ENCODE results near the gene POTEF.
"Not testable (repeated sequence)": the region's sequence is repeated elsewhere in the genome, so short reads cannot be mapped to it uniquely, and the experiment has no call there.

Gene POTEF

DNA sequence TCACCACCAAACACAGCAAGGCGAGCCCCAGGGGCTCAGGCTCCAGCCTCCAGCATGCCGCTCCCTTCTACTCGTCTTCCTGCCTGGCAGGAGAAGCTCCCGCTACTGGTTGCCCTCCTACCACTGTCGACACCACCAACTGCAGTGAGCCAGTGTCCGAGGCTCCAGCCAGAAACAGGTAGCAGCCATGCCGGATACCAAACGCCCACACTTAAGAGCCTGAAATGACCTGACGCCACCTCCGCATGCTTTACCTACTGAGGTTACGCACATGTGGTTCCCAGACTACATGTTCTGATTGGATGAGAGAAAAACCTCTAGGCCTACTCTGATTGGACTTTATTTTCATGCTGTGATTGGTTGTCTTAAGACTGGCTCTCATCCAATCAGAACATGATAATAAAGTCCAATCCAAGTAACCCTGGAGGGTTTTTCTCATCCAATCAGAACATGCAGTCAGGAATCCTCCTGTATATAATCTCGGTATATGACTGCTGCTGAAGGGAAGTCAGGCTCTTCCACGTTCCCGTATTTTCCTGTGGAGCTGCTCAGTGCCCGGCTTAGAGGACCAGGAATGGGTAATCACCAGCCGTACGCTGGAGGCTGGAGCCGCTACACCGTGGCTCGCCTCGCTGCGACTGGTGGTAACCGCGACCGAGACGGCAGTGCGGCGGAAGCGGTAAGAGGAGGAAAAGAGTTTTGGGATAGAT is at the start of gene POTEF:
TSS of gene POTEF (minus strand) at position 103 of the 710 bp plus-strand sequence. CDS start 8,707 bp downstream, outside the sequence.
- DNase-seq: not testable (repeated sequence)

- DNase-seq: not testable (repeated sequence)
Measured at GRCh38 chr2:130174866-130175265, 45.8 kb upstream of the POTEF start.

GRCh38 chr2:130169896-130170295 is 40.9 kb upstream of the POTEF start:
- DNase-seq: no peak

DNA sequence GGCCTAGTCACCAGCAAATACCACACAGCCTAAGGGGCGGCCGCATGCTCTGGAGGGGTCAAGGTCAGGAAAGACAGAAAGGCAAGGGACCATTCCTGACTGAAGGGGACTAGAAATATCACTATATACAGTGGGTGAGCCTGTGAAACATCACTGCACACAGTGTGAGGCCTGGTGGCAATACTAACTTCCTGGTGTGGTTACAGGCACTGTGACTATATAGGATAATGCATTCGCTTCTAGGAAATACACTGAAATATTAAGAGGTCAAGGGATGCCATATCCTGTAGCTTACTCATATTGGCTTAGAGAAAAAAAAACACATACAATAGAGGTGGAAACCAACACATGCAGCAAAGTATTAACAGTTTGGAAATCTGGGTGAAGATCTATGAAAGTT is 40.1 kb upstream of the POTEF start:
- not testable (repeated sequence) for DNase-seq

DNA sequence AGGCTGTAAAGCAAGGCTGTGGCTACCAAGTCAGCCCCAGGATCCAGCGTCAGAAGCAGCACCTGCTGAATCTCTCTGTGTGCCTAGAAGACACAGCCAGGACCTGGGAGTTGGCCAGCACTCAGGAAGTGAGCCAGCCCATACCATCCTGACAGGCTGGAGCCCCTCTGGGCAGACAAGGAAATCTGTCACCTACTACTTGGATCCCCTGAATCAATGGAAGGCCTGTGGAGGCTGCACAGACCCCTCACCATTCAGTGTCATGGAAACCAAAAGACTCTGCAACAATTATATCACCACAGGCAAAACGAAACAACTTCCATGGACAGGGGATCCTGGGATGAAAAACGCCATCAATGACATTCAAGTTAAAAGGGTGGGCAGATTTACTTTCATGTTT is 37.6 kb upstream of the POTEF start:
- not testable (repeated sequence) for DNase-seq

DNA sequence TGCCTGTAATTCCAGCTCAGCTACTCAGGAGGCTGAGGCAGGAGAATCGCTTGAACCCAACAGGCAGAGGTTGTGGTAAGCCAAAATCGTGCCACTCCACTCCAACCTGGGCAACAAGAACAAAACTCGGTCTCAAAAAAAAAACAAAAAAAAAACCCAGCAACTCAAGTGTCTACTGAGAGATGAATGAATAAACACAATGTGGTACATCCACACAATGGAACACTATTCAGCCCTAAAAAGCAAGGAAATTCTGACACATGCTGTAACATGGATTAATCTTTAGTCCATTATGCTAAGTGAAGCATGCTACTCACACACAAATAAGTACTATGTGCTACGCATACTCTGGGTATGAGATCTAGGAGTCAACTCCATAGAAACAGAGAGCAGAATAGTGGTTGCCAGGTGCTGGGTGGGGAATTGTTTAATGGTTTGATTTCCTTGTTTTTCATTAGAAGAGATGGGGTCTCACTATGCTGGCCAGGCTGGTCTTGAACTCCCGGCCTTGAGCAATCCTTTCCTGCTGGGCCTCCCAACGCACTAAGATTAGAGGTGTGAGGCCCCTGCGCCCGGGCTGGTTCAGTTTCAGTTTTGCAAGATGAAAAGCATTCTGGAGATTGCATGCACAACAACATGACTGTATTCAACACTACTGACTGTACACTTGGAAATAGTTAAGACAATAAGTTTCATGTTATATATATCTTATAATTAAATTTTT is 36.4 kb upstream of the POTEF start:
- no peak for DNase-seq

- no peak for DNase-seq
Measured at GRCh38 chr2:130162968-130163367, 33.9 kb upstream of the POTEF start.

GRCh38 chr2:130162486-130162885 is 33.5 kb upstream of the POTEF start:
- DNase-seq: not testable (repeated sequence)

- not testable (repeated sequence) for DNase-seq
Measured at GRCh38 chr2:130160838-130161705, 32.0 kb upstream of the POTEF start.

DNA sequence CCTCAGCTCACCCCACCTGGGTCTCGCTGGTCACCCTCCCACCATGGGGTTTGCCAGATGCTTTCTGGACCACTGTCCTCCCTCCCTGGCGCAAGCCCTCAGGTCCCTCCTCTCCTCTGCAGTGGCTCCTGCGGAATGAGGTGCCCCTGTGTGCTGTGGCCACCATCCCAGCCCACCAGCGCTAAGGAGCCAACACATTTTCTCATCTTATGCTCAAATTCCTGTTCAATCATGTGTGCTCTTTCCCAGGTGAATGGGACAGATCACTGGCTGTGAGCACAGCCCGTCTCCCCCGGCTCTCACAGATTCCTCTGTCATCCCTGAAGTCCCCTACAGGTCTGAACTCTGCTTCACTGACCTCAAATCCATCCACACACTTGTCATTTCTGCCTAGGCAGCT is 31.1 kb upstream of the POTEF start:
- DNase-seq: no peak

GRCh38 chr2:130159376-130159775 is 30.4 kb upstream of the POTEF start:
- not testable (repeated sequence) for DNase-seq

- no peak for DNase-seq
Measured at GRCh38 chr2:130158631-130159030, 29.6 kb upstream of the POTEF start.

DNA sequence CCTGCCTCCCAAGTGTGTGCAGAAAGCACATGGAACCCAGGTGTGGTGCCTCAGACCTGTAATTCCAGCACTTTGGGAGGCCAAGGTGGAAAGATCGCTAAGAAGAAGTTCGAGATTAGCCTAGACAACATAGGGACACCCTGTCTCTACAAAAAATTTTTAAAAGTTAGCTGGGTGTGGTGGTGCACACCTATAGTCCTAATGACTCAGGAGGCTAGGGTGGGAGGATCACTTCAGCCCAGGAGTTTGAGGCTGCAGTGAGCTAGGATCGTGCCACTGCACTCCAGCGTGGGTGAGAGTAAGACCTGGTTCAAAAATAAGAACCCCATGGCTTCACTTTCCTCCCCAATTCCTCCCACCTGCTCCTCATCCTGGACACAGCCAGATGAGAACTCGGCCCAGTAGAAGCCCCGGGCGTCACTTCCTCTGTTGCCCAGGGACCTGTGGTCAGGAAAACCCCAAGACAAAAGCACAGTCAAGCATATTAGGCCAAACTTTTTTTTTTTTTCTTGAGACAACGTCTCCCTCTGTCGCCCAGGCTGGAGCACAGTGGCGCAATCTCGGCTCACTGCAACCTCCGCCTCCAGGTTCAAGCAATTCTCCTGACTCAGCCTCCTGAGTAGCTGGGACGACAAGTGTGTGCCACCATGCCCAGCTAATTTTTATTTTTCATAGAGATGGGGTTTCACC is 28.9 kb upstream of the POTEF start:
- not testable (repeated sequence) for DNase-seq

DNA sequence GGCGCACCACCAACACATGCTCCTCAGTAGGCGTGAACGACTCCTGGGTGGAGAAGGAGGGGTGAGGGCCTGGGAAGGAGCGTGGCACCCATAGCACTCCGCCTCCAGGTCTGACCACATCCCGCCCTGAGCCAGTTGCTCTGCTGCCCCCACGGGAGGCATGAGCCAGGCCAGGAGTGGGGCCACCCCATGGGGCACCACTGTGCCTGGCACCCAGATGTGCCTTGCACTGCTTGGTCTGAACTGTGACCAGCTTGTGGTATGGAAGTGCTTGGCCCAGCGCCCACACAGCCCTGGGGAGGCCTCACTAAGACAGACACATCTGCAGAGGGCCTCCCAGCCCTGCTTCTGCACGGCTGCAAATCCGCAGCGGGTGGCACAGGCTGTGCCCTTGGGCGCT is 28.3 kb upstream of the POTEF start:
- not testable (repeated sequence) for DNase-seq

- no peak for DNase-seq
Measured at GRCh38 chr2:130156624-130157004, 27.6 kb upstream of the POTEF start.

GRCh38 chr2:130155956-130156623 is 27.1 kb upstream of the POTEF start:
- DNase-seq: not testable (repeated sequence)

DNA sequence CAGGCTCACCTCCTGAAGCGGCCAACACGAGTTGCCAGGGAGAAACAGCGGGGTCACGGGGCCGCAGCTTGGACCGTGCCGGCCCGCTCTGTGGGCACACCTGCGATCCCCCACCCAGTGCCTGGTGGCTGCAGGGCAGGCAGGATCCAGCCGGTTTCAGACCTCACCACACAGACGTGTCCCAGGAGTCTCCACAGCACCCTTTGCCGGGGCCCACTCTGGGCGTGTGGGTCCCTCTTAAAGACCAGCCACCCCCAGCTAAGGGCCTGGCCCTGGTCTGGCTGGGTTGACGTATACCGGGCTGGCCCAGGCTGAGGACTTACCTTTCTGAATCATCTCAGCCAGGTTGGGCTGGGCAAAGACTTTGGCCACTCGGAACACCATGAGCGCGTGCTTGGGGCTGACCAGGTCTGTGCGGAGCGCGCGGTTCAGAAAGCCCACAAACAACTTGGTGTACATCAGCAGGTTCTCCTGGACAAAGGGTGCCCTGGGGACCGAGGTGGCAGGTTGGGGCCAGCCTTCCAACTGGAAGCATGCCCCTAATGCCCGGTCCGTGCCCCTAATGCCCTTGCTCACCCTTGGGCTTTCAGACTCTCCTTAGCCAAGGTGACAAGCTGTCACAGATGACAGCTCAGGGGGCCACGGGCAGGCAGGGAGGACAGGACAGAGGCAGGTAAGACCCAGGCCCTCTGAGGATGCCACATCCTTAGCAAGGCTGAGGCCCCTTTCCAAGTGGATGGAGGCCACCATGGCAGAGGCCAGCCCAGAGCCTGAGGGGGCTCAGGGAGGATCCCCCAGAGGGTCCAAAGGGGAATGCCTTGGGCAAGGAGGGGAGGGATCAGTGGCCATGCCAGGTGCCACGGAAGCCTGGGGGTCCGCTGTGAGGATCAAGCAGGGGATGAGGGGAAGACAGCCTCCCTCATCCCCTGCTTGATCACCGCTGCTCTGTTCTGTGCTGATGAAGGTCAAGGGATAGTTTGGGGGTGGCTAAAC is 26.0 kb upstream of the POTEF start:
- DNase-seq: no peak

DNA sequence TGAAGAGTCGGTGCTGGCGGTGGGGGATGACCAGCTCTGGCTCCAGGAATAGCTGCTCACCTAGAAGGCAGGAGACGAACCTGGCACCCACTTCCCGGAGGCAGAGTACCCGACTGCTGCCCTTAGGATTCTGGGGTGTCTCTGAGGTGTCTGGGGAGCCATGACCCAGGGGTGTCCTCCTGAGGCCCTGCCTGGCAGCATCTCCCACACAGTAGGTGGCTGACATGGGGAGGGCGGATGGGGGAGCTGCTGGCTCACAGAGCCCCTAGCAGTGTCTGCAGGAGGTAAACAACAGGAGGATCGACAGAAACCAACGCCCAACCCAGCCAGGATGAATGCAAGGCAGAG is 25.4 kb upstream of the POTEF start:
- not testable (repeated sequence) for DNase-seq

DNA sequence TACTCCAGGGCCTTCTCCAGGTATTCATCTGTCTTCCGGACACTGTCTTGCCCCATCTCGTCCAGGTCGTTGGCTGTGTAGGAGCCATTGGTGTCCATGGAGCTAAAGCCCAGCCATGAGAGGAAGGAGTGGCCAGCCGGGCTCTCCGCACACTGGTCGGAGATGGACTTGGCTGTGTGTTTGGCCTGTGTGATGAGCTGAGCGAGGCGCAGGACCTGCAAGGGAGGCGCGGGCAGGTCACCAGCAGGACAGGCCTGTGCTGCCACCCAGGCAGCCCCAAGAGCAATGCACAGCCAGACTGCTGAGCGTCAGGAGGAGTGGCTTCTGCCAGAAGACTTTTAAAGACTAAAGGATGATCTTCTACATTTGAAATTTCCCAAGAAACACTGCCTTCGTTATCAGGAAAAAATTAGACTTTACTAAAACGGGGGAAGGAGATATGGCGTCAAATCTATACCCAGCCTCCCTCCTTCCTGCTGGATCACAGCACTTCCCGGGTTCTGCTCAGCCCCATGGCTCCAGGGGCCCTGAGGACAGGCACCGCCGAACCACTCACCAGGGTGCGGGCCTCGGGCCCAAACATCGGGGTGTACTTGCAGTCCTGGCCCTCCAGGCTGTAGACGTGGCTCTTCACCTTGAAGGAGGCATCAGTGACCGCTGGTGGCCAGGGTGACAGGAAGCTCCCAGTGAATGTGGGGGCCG is 24.9 kb upstream of the POTEF start:
- DNase-seq: not testable (repeated sequence)
